ENCODE results near the gene KLHL20. TPM values are rescaled to one million over a fixed set of nuclear protein-coding genes. Genes with fewer than 3 reads are reported as not detected.

The KLHL20 gene
- total and polyA plus RNA-seq, 2 of the 8 experiments (the other 6 are each of a cell fraction or from before 2014, with no cell fraction given): 4.9 to 12.3 TPM

GRCh38 chr1:173768827-173769226, 54.0 kb downstream of the KLHL20 start:
- Histone ChIP-seq H3K36me3 (ENCODE audit: control insufficient read depth in 2 of 4, insufficient read depth in 4 of 4, low read length in 3 of 4) (no peaks in the 10 kb centered on the region), H2BK15ac (ENCODE audit: low read length) (no peak overlapping the region), H3K4me1 (replicated peaks in 1 of 4; ENCODE audit: control insufficient read depth in 3 of 4, insufficient read depth in 4 of 4, low read length in 3 of 4) (no peaks in the 10 kb centered on the region), H3K14ac (ENCODE audit: insufficient read length) (no peak overlapping the region), H4K8ac (ENCODE audit: extremely low read depth, insufficient read depth, low read length) (no peak overlapping the region), H2BK120ac (replicated peaks; ENCODE audit: low read depth, low read length) (no peak overlapping the region), H2BK5ac (ENCODE audit: low read depth, low read length) (no peak overlapping the region), H4K20me1 (replicated peaks in 1 of 2; ENCODE audit: control insufficient read depth in 1 of 2, insufficient read depth in 2 of 2, low read length in 2 of 2) (no peaks in the 10 kb centered on the region), H3K56ac (replicated peaks; ENCODE audit: insufficient read length, low read depth, low read length) (no peak overlapping the region), H3K27ac (ENCODE audit: low read depth, low read length) (no peak overlapping the region), H2BK20ac (ENCODE audit: low read length) (no peak overlapping the region), H2AK5ac (ENCODE audit: low read depth, low read length) (no peak overlapping the region), H3K9me3 (ENCODE audit: insufficient read depth in 2 of 2, low read depth in 1 of 2, low read length in 1 of 2) (0 out of 4 replicates have a peak, but pooled peaks cover 3% of the 10 kb centered on the region in 2 experiments), H3K23me2 (ENCODE audit: low read depth, low read length) (no peaks in the 10 kb centered on the region), H2AFZ (ENCODE audit: low read length) (no peak overlapping the region), H3K4me2 (ENCODE audit: insufficient read depth in 1 of 2, low read depth in 2 of 2, low read length in 2 of 2) (no peak overlapping the region), H4K5ac (ENCODE audit: insufficient read length, low read depth, low read length) (no peak overlapping the region), H3K9ac (replicated peaks in 1 of 4; ENCODE audit: extremely low read depth in 1 of 4, low read depth in 3 of 4, low read length in 3 of 4) (no peak overlapping the region), H3K4ac (replicated peaks; ENCODE audit: insufficient read length, low read depth, low read length) (no peak overlapping the region), H2BK12ac (ENCODE audit: low read depth, low read length) (no peak overlapping the region), H3K4me3 (ENCODE audit: extremely low read depth in 1 of 4, insufficient read depth in 2 of 4, low read depth in 3 of 4, low read length in 4 of 4) (no peak overlapping the region), H3K27me3 (replicated peaks in 1 of 4; ENCODE audit: control insufficient read depth in 3 of 4, extremely low read depth in 1 of 4, insufficient read depth in 3 of 4, low read length in 3 of 4) (no peaks in the 10 kb centered on the region), H3K23ac (ENCODE audit: insufficient read length) (no peak overlapping the region), H3K18ac (ENCODE audit: extremely low read depth, low read length) (no peak overlapping the region), H4K91ac (replicated peaks; ENCODE audit: insufficient read length, low read length) (no peak overlapping the region), H3K79me1 (ENCODE audit: low read depth, low read length) (no peaks in the 10 kb centered on the region), H3K79me2 (ENCODE audit: control insufficient read depth in 1 of 2, insufficient read depth in 2 of 2, low read length in 2 of 2) (no peaks in the 10 kb centered on the region)
- POLR2A ChIA-PET (ENCODE audit: partially characterized antibody): no interaction called here
- CTCF ChIA-PET (ENCODE audit: partially characterized antibody): no interaction called here
- WGBS, 2 experiments (ENCODE audit: extremely low coverage in 1 of 2, insufficient coverage in 1 of 2, insufficient read length in 1 of 2, insufficient replicate concordance in 2 of 2, low coverage in 1 of 2, low lambda C conversion rate in 2 of 2, missing lambda C conversion rate in 1 of 2): 97% methylated on average over 3 of the region's 3 CpGs; no CpG with 5 or more reads in 1 of the 2 experiments
- DNase-seq (ENCODE audit: low read depth in 1 of 2, low spot score in 2 of 2) (no peak), FAIRE-seq (no peak)
- TF ChIP-seq SIN3A (conservative IDR thresholded peaks at IDR 0.05 in 1 of 2, IDR thresholded peaks at IDR 0.05 in 1 of 2; ENCODE audit: low read depth in 1 of 2, low read length in 2 of 2) (no peak), ATF2 (IDR thresholded peaks at IDR 0.05; ENCODE audit: low read length) (no peak), CHD2 (IDR thresholded peaks at IDR 0.05; ENCODE audit: low read length) (no peak), CTBP2 (IDR thresholded peaks at IDR 0.05; ENCODE audit: borderline replicate concordance, insufficient read depth, insufficient read length, low read length) (no peak), ASH2L (IDR thresholded peaks at IDR 0.05; ENCODE audit: low read length) (no peak), CTCF (IDR thresholded peaks at IDR 0.05; ENCODE audit: control extremely low read depth in 1 of 3, insufficient read depth in 1 of 3, low read depth in 1 of 3, low read length in 3 of 3) (no peak), CBX5 (IDR thresholded peaks at IDR 0.05; ENCODE audit: low read depth, low read length) (no peak), ATF3 (IDR thresholded peaks at IDR 0.05; ENCODE audit: insufficient read depth, low read depth, low read length) (no peak), RBBP5 (IDR thresholded peaks at IDR 0.05; ENCODE audit: borderline replicate concordance, low read depth, low read length) (no peak)

Measured in H1 (cell line).